SK-N-SH (cell line): ENCODE results near the gene YAP1. TPM values are rescaled to one million over a fixed set of nuclear protein-coding genes. Genes with fewer than 3 reads are reported as not detected.
A peak's percentile ranks its signal among the peaks of the same experiment; 100 is the strongest.

Experiments
- CTCF ChIA-PET: fragments of 300-600, 350-600 bp; formaldehyde crosslinking; extraction: SDS; loops from one replicate; lab custom pipeline; 2021; lab: Yijun Ruan, JAX
- POLR2A ChIA-PET: fragments of 350-600 bp; sonication (Branson Sonifier 250); formaldehyde crosslinking; extraction: SDS; loops from one replicate; lab custom pipeline; 2020; ENCODE audit warnings: antibody characterized with exemption, inconsistent platforms; lab: Yijun Ruan, JAX
- DNase-seq: peaks from one replicate; pipeline ENCODE4 v3.0.0; 2012
- H2AFZ ChIP-seq: fragments of 200-600 bp; sonication (generic); 2 replicates; pipeline ENCODE4 v1.8.1; 2016; ENCODE audit warnings: antibody characterized with exemption, mild to moderate bottlenecking, low read depth
- H3F3A ChIP-seq: fragments of 200-600 bp; sonication (generic); replicated peaks from 2 replicates; pipeline ENCODE3; 2016; ENCODE audit warnings: antibody characterized with exemption, mild to moderate bottlenecking; ENCODE audit not compliant: insufficient read depth
- H3K27ac ChIP-seq, 2 experiments: fragments of 200-500 bp in 1 of 2; fragments of 200-600 bp in 1 of 2; sonication (Bioruptor generic) in 1 of 2; sonication (generic), shearing (Covaris generic) in 1 of 2; 2 replicates each; pipeline versions ENCODE4 v1.5.1 to v1.6.1; 2014 to 2016; ENCODE audit warnings: low read depth in 2 of 2, inconsistent platforms in 1 of 2, low read length in 1 of 2, mild to moderate bottlenecking in 1 of 2, mixed read lengths in 1 of 2
- H3K27me3 ChIP-seq: fragments of 200-600 bp; sonication (generic), shearing (Covaris generic); 2 replicates; pipeline ENCODE4 v1.6.1; 2016; ENCODE audit warnings: mixed run types; ENCODE audit not compliant: insufficient read depth
- H3K36me3 ChIP-seq, 2 experiments: fragments of 200-500 bp in 1 of 2; fragments of 200-600 bp in 1 of 2; sonication (Bioruptor generic) in 1 of 2; sonication (generic) in 1 of 2; replicated peaks in 1 of 2; 2 replicates each; pipeline versions ENCODE3 to v1.5.1; 2014 to 2016; ENCODE audit warnings: low read length in 1 of 2, mild to moderate bottlenecking in 1 of 2; ENCODE audit not compliant: insufficient read depth in 2 of 2, control insufficient read depth in 1 of 2
- H3K4me1 ChIP-seq, 2 experiments: fragments of 200-500 bp in 1 of 2; fragments of 200-600 bp in 1 of 2; sonication (Bioruptor generic) in 1 of 2; sonication (generic), shearing (Covaris generic) in 1 of 2; 2 replicates each; pipeline versions ENCODE4 v1.5.1 to v1.6.1; 2014 to 2016; ENCODE audit warnings: low read depth in 1 of 2, low read length in 1 of 2, mixed run types in 1 of 2; ENCODE audit not compliant: insufficient read depth in 2 of 2, control insufficient read depth in 1 of 2
- H3K4me2 ChIP-seq: fragments of 200-600 bp; sonication (generic), shearing (Covaris generic); 2 replicates; pipeline ENCODE4 v1.6.1; 2017; ENCODE audit warnings: mixed run types
- H3K4me3 ChIP-seq, 2 experiments: fragments of 200-500 bp in 1 of 2; fragments of 200-600 bp in 1 of 2; sonication (Bioruptor generic) in 1 of 2; sonication (generic), shearing (Covaris generic) in 1 of 2; 2 replicates each; pipeline versions ENCODE4 v1.5.1 to v1.8.1; 2014 to 2016; ENCODE audit warnings: low read depth in 2 of 2, inconsistent platforms in 1 of 2, low read length in 1 of 2, mild to moderate bottlenecking in 1 of 2, mixed read lengths in 1 of 2, moderate library complexity in 1 of 2
- H3K79me2 ChIP-seq: fragments of 200-600 bp; sonication (generic); 2 replicates; pipeline ENCODE4 v1.8.1; 2017; ENCODE audit warnings: mild to moderate bottlenecking; ENCODE audit not compliant: insufficient read depth
- H3K9ac ChIP-seq: fragments of 200-600 bp; sonication (generic); 2 replicates; pipeline ENCODE4 v1.6.1; 2017; ENCODE audit warnings: mixed run types
- H3K9me2 ChIP-seq: fragments of 200-600 bp; sonication (generic); 2 replicates; pipeline ENCODE4 v1.6.1; 2017; ENCODE audit warnings: mixed run types
- H3K9me3 ChIP-seq: fragments of 200-600 bp; sonication (generic); 2 replicates; pipeline ENCODE4 v1.6.1; 2017; ENCODE audit warnings: mixed run types, mild to moderate bottlenecking, moderate library complexity
- H4K20me1 ChIP-seq: fragments of 200-600 bp; sonication (generic); 2 replicates; pipeline ENCODE4 v1.6.1; 2017; ENCODE audit warnings: mild to moderate bottlenecking, mixed run types; ENCODE audit not compliant: insufficient read depth
- CHD2 ChIP-seq: fragments of 150-350 bp; IDR thresholded peaks from 2 replicates; pipeline ENCODE4 v1.6.1; 2018; ENCODE audit warnings: low read length; ENCODE audit not compliant: partially characterized antibody
- ELF1 ChIP-seq: IDR thresholded peaks from 2 replicates; pipeline ENCODE4 v1.4.0; 2012
- FOXM1 ChIP-seq: IDR thresholded peaks from 2 replicates; pipeline ENCODE4 v1.4.0; 2012; ENCODE audit warnings: low read depth, mild to moderate bottlenecking
- GATA2 ChIP-seq: sonication (generic); formaldehyde crosslinking; IDR thresholded peaks from 2 replicates; pipeline ENCODE4 v1.5.0; 2020; ENCODE audit warnings: mild to moderate bottlenecking, missing genetic modification reagents
- MEF2A ChIP-seq: IDR thresholded peaks from 2 replicates; pipeline ENCODE4 v1.4.0; 2012; ENCODE audit warnings: low read depth, borderline replicate concordance
- NFIC ChIP-seq: IDR thresholded peaks from 2 replicates; pipeline ENCODE4 v1.4.0; 2012; ENCODE audit warnings: borderline replicate concordance
- NRF1 ChIP-seq: IDR thresholded peaks from 2 replicates; pipeline ENCODE4 v1.6.1; 2012; ENCODE audit warnings: low read depth, mild to moderate bottlenecking, low read length
- POLR2AphosphoS5 ChIP-seq: IDR thresholded peaks from 2 replicates; pipeline ENCODE4 v1.6.1; 2012; ENCODE audit warnings: low read depth, low read length
- SMC3 ChIP-seq: IDR thresholded peaks from 2 replicates; pipeline ENCODE4 v1.6.1; 2012; ENCODE audit warnings: low read depth, low read length, improper control_type of control experiment
- TAF1 ChIP-seq: IDR thresholded peaks from 2 replicates; pipeline ENCODE4 v1.6.1; 2012; ENCODE audit warnings: low read depth, mild to moderate bottlenecking, low read length, moderate library complexity, borderline replicate concordance
- TCF12 ChIP-seq: IDR thresholded peaks from 2 replicates; pipeline ENCODE4 v1.4.0; 2012
- YY1 ChIP-seq: IDR thresholded peaks from 2 replicates; pipeline ENCODE4 v1.4.0; 2012; ENCODE audit warnings: low read depth, mild to moderate bottlenecking
- WGBS: methylation state at CpG from one replicate; pipeline ENCODE4 v1.1.6; 2017; ENCODE audit warnings: low lambda C conversion rate; 5-methylcytosine and 5-hydroxymethylcytosine counted together
- polyA plus RNA-seq, 3 experiments: library from polyadenylated mRNA; depleted of rRNA; stranded (reverse); fragments of >200 nt; gene quantifications; 2 replicates each; pipeline ENCODE4 v1.2.3, GENCODE V29; 2012
- TF ChIP-seq, protein P1 (sequence below): IDR thresholded peaks from 2 replicates; pipeline ENCODE4; 2012
- TF ChIP-seq, protein P2 (sequence below): fragments of 200-600 bp; sonication (generic); IDR thresholded peaks from 2 replicates; pipeline ENCODE4 v1.6.1; 2017; ENCODE audit warnings: antibody characterized with exemption, mild to moderate bottlenecking, moderate library complexity
- TF ChIP-seq, protein P3 (sequence below): IDR thresholded peaks from 2 replicates; pipeline ENCODE4 v1.4.0; 2012; ENCODE audit warnings: low read depth

Gene YAP1
- polyA plus RNA-seq, 1 of the 3 experiments (the other 2 are of a cell fraction), result 53.2 TPM

DNA sequence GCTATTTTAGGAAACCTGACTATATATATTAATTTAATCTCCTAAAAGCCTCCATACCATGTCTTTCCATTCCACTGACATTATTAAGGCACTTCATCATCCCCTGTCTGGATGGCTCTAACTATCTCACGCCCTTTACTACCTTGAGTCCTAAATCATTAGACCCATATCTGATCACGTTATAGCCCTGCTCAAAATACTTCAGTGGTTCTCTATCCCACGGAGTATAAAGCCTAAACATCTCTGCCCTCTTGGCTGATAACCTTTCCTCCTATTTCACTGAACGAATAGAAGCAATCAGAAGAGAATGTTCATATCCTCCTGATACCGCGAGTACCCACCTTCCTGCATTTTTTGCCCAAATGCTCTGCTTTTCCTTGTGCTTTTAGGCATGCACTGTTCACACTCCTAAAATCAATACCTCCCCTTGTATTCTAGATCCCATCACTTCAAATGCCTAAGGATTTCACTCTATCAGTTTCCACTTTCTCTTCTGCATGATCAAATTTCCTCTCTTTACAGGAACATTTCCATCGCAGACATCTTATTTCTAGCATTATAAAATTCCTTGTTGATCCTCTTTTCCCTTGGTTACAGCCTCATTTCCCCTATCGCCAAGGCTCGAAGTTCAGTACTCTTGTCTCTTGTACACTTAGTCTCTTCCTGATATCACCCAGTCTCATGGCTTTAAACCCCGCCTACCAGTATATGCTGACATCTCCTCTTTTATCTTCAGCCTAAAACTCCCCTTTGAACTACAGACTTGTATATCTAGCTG, 162.0 kb downstream of the YAP1 start (continued):
- TF ChIP-seq, protein P1, sequence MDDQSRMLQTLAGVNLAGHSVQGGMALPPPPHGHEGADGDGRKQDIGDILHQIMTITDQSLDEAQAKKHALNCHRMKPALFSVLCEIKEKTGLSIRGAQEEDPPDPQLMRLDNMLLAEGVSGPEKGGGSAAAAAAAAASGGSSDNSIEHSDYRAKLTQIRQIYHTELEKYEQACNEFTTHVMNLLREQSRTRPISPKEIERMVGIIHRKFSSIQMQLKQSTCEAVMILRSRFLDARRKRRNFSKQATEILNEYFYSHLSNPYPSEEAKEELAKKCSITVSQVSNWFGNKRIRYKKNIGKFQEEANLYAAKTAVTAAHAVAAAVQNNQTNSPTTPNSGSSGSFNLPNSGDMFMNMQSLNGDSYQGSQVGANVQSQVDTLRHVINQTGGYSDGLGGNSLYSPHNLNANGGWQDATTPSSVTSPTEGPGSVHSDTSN, result no peak
- TF ChIP-seq, all 33 proteins: peak for 0

DNA sequence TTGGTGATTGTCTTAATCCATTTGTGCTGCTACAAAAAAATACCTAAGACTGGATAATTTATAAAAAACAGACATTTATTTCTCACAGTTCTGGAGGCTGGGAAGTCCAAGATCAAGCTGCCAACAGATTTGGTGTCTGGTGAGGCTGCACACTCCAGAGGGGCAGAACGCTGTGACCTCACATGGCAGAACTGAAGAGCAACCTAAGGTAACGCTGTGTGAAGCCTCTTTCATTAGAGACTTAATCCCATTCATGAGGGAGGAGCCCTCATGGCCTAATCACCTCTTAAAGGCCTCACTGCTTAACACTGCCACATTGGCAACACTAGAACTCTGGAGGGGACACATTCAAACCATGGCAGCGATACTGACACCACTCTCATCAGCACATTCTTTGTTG, 164.4 kb downstream of the YAP1 start:
- Histone ChIP-seq H3K27ac (no peak overlapping the region), H3K4me1 (peaks cover 9 to 29% of the 10 kb centered on the region in 2 experiments; a peak in 3 of 4 replicates), H3K9me3 (no peaks in the 10 kb centered on the region), H3K4me2 (no peak overlapping the region), H3K9me2 (no peaks in the 10 kb centered on the region), H4K20me1 (no peaks in the 10 kb centered on the region), H3K36me3 (no peaks in the 10 kb centered on the region), H3K4me3 (no peak overlapping the region), H3K27me3 (no peaks in the 10 kb centered on the region), H3K9ac (no peak overlapping the region), H3F3A (peaks cover 13% of the 10 kb centered on the region), H3K79me2 (no peaks in the 10 kb centered on the region), H2AFZ (no peak overlapping the region)
- ChIA-PET POLR2A (no interaction called here), CTCF (no interaction called here)
- WGBS, result 93% methylated on average over 2 of the region's 3 CpGs
- TF ChIP-seq, protein P1, result no peak
- TF ChIP-seq ELF1, result no peak
- no peak for TF ChIP-seq MEF2A
- TF ChIP-seq CHD2, result no peak
- TF ChIP-seq NRF1, result no peak
- TF ChIP-seq FOXM1, result no peak
- no peak for TF ChIP-seq YY1
- no peak for DNase-seq

DNA sequence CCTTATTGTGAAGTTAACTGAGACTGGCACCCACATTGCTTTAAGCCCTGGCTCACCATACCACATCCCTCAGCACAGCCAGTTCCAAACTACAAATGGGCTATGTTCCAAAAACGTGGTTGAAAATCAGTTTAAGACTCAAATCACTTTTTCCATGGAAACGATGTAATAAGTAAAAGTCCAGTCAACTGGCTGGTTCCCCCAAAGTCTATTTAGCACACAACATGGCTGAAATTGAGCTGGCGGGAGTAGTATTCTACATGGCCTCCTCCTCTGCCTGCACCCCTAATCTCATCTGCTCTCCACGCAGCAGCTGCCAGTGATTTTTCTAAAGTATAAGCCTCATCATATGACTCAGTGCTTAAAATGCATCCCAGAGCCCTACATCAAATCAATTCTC, 166.1 kb downstream of the YAP1 start:
- Histone ChIP-seq H3K27ac (peak overlapping the region; percentile 71 to 74; a peak in 3 of 4 replicates), H3K36me3 (no peaks in the 10 kb centered on the region), H3K9me3 (no peaks in the 10 kb centered on the region), H3K9me2 (no peaks in the 10 kb centered on the region), H4K20me1 (no peaks in the 10 kb centered on the region), H3K27me3 (no peaks in the 10 kb centered on the region), H3K4me1 (peaks cover 9 to 19% of the 10 kb centered on the region in 2 experiments; a peak in 3 of 4 replicates), H2AFZ (0 out of 2 replicates have a peak overlapping the region, but pooled peaks have one; percentile 8), H3F3A (peaks cover 10% of the 10 kb centered on the region), H3K4me3 (no peak overlapping the region), H3K4me2 (peak overlapping the region; percentile 51), H3K79me2 (no peaks in the 10 kb centered on the region), H3K9ac (no peak overlapping the region)
- POLR2A ChIA-PET, result no interaction called here
- WGBS, result 40% methylated on average over 4 of the region's 4 CpGs
- TF ChIP-seq, protein P2, sequence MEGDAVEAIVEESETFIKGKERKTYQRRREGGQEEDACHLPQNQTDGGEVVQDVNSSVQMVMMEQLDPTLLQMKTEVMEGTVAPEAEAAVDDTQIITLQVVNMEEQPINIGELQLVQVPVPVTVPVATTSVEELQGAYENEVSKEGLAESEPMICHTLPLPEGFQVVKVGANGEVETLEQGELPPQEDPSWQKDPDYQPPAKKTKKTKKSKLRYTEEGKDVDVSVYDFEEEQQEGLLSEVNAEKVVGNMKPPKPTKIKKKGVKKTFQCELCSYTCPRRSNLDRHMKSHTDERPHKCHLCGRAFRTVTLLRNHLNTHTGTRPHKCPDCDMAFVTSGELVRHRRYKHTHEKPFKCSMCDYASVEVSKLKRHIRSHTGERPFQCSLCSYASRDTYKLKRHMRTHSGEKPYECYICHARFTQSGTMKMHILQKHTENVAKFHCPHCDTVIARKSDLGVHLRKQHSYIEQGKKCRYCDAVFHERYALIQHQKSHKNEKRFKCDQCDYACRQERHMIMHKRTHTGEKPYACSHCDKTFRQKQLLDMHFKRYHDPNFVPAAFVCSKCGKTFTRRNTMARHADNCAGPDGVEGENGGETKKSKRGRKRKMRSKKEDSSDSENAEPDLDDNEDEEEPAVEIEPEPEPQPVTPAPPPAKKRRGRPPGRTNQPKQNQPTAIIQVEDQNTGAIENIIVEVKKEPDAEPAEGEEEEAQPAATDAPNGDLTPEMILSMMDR, result no peak
- TF ChIP-seq TCF12 (peak; percentile 14), GATA2 (CRISPR knock-in tag) (no peak), TAF1 (no peak), POLR2AphosphoS5 (no peak), NFIC (peak; percentile 63; the same call in 1 of the 2 replicates), SMC3 (no peak)
- TF ChIP-seq, protein P3, sequence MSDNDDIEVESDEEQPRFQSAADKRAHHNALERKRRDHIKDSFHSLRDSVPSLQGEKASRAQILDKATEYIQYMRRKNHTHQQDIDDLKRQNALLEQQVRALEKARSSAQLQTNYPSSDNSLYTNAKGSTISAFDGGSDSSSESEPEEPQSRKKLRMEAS, result no peak
- CTCF ChIA-PET, result interaction anchor here (1.3 to 2.0 kb wide), 2 partner anchors 11 to 18 kb away, joined by 3 to 4 read pairs; no protein-coding TSS in a partner anchor
- DNase-seq, result no peak
